Sigmoid colon (tissue), 4 donors: ENCODE measurements around the gene CEP152.

ENCODE experiments used
- EP300 ChIP-seq, 4 donors: sonication (generic); formaldehyde crosslinking; IDR thresholded peaks; one replicate each; pipeline ENCODE4 v1.6.1; 2017; ENCODE audit warnings: antibody characterized with exemption in 4 of 4
- POLR2A ChIP-seq, 2 donors: fragments of 450-650 bp; IDR thresholded peaks; one replicate each; pipeline ENCODE4 v1.6.1; 2016; ENCODE audit warnings: antibody characterized with exemption in 2 of 2, mild to moderate bottlenecking in 2 of 2, moderate library complexity in 2 of 2
- POLR2AphosphoS5 ChIP-seq, 4 donors: sonication (generic); formaldehyde crosslinking; IDR thresholded peaks; one replicate each; pipeline ENCODE4 v1.6.1; 2017; ENCODE audit warnings: antibody characterized with exemption in 4 of 4
- TF ChIP-seq, protein P1 (sequence below), 4 experiments: fragments of 450-650 bp in 3 of 4; fragments of 200-600 bp in 1 of 4; IDR thresholded peaks; one replicate each; pipeline ENCODE4 v1.5.1; 2016 to 2019; ENCODE audit warnings: antibody characterized with exemption in 4 of 4, mild to moderate bottlenecking in 3 of 4, moderate library complexity in 2 of 4

DNA sequence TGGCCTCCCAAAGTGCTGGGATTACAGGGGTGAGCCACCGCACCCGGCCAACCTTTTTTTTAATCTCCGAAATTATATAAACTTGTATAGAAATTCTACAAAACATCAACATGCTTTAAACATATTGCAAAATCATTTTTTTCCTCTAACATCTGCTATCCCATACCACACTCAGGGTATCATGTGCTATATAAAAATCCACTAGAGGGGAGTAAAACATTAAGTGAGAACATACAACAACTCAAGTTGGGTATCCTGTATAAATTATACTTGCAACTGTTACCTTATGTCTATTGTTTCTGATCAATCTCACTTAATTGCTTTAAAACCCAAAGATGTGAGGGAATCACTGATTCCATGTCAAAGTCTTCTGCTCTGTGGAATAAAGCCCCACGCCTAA lies 93.4 kb downstream of the CEP152 start:
- TF ChIP-seq, protein P1, sequence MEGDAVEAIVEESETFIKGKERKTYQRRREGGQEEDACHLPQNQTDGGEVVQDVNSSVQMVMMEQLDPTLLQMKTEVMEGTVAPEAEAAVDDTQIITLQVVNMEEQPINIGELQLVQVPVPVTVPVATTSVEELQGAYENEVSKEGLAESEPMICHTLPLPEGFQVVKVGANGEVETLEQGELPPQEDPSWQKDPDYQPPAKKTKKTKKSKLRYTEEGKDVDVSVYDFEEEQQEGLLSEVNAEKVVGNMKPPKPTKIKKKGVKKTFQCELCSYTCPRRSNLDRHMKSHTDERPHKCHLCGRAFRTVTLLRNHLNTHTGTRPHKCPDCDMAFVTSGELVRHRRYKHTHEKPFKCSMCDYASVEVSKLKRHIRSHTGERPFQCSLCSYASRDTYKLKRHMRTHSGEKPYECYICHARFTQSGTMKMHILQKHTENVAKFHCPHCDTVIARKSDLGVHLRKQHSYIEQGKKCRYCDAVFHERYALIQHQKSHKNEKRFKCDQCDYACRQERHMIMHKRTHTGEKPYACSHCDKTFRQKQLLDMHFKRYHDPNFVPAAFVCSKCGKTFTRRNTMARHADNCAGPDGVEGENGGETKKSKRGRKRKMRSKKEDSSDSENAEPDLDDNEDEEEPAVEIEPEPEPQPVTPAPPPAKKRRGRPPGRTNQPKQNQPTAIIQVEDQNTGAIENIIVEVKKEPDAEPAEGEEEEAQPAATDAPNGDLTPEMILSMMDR (IDR thresholded peaks at IDR 0.05) = no peak
- TF ChIP-seq POLR2AphosphoS5 (IDR thresholded peaks at IDR 0.05) = no peak
- TF ChIP-seq POLR2A (IDR thresholded peaks at IDR 0.05) = no peak
- no peak for TF ChIP-seq EP300 (IDR thresholded peaks at IDR 0.05)
